Retina (tissue), 1 donor: ENCODE data around the gene ARMC9.

Experiments used
- DNase-seq: peaks from one replicate; pipeline ENCODE4 v3.0.0-alpha.2; 2016

Gene ARMC9

DNA sequence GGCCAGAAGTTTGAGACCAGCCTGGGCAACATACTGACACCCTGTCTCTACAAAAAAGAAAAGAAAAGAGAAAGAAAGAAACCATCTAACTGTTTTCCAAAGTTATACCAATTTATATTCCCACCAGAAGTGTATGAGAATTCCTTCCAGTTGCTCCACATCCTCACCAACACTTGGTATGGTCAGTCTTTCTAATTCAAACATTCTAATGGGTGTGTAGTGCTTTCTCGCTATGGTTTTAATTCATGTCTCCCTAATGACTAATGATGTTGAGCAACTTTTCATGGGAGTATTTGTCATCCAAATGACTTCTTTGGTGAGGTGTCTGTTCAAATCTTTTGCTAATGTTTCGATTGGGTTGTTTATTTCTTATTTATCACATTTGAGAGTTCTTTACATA, 186.5 kb downstream of the ARMC9 start:
- DNase-seq: no peak

- DNase-seq: no peak
Observed at GRCh38 chr2:231385429-231385828, 187.0 kb downstream of the ARMC9 start.

DNA sequence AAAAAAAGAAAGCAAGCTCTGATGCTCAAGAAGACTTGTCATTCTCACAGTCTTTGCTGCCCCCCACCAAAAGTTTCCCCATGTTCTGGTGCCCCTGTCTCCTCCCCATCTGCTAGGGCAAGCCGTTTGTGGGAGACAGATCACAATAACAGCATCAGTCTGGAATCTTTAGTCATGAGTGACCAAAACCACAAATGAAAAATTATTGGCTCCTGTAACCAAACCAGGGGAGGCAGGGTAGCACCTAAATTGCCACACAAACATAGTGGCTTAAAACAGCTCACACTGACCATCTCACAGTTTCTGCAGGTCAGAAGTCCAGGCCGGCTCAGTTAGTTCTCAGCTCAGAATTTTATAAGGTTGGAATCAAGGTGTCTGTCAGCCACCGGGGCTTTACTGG, 188.0 kb downstream of the ARMC9 start:
- DNase-seq: no peak

DNA sequence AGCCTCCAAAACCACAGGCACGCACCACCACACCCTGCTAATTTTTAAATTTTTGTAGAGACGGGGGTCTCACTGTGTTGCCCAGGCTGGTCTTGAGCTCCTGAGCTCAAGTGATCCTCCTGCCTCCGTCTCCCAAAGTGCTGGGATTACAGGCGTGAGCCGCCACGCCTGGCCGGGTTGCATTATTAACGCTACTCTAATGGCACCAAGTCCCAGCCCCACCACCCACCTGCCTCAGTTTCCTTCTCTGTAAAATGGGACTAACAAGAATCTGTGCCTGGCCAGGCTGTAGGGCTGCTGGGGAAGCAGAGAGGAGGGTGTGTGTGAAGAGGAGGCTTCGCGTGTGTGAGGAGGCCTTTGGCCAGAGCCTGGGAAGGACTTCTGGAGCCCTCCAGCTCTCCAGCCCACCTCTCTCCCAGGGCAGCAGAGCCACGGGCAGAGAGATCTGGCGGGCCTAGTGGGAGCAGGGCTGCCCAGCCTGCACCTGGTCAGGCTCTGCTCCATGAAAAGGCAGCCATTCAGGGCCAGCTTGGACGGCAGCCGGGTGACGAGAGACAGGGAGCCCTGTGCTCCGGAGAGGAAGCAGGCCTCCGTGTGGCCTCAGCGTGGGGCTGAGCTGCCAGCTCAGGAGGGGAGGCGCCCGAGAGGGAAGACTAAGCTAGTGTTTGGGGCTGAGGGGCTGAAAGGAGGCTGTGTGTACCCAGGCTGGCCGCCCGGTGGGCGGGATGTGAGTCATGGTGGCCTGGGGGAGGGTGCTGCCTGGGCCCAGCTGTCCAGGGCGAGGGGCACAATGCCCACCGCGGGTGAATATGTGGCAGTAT, 189.7 kb downstream of the ARMC9 start:
- DNase-seq: no peak

- DNase-seq: no peak
Observed at GRCh38 chr2:231388725-231389346, 190.4 kb downstream of the ARMC9 start.

DNA sequence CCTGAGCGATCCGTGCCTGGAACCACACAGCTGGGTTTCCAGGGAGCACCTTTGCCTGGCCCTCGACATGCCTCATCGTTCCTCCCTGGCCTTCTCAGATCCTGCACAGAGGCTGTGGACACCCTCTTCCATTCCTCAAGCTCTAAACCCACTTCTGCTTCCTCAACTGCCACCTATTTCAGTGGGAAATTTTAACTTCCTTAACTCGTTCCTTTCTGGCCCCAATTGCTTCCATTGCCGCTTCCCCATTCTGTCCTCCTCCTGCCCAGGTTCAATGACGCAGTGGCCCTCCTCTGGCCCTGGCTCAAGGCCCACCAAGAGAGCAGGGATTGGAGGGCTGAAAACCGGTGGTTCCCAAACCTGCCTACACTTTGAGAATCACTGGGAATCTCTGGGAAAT, 192.2 kb downstream of the ARMC9 start:
- no peak for DNase-seq

- no peak for DNase-seq
Observed at GRCh38 chr2:231391981-231392380, 193.6 kb downstream of the ARMC9 start.

DNA sequence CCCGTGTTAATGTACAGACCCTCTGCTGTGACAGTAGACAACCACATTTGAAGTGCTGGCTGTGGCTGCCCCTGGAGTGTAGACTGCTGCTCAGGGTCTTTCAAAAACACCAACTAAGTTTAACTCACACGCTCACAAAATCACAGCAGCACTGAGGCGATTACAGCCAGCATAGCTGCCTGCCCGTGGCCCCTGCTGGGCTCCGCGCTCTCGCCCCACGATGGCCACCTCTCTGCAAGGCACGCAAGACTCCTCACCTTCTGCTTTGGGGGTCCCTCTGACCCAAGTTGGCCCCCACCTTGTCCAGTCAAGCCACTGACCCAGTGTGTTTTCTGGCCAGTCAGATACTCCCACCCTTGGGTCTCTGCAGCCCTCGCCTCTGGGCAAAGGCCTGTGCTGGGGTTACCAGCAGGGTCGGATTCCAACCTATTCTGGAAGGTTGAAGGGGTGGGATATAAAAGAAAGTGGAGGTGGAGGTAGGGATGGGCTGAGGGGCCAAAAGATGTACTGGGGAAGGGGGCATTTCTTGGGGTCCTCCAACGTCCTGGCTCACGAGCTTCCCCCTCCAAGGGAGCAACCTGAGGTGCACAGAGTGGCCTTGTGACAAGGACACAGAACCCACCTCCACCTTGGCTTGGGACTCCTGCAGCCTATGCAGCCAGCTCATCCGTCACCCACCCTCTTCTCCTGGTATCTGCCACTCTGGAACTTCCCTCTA, 194.2 kb downstream of the ARMC9 start:
- DNase-seq: no peak

GRCh38 chr2:231393149-231394131, 195.0 kb downstream of the ARMC9 start:
- DNase-seq: no peak

DNA sequence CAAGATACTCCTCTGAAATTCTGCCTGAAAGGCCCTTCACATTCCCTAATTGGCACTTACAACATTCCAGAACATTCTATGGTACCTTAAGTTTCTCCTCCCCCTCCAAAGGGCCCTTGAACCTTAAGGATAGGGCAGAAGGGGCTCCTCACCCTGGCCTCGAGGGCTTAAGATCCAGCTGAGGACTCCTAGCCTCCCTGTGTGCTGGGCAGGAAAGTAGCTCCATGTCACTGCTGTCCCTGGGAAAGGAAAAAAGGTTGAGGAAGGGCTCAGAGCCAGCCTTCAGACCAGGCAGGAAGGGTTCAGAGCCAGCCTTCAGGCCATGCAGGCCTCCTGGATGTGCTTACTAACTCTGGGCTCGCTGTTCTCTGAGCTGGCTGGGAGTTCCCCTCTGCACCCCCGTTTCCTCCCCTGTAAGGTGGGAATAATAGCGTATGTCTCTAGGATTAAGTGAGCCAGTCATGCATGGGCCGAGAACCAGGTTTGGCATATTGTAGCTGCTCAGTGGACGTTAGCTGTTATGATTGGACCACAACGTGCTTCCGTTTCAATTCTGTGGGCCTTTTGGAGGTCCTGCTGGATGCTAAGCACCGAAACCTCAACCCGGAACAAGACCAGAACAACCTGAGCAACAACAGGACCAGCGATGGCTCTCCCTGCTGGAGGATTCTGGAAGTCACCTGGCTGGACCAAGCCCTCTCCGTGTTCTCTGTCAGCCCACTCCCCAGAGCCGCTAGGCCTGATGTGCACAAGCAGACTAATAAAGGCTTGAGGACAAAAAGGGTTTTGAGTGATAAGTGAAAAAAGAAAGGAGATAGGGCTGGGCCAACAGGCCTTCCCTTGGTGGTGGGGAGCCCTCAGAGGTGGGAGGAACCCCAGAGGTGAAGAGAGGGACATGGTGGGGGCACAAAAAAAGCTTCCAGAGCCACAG, 196.0 kb downstream of the ARMC9 start:
- DNase-seq: no peak

- no peak for DNase-seq
Observed at GRCh38 chr2:231395188-231396057, 197.0 kb downstream of the ARMC9 start, which contains the start of gene B3GNT7. Gene B3GNT7 (plus strand): TSS chr2:231395710. CDS start chr2:231395804, 94 bp downstream.

DNA sequence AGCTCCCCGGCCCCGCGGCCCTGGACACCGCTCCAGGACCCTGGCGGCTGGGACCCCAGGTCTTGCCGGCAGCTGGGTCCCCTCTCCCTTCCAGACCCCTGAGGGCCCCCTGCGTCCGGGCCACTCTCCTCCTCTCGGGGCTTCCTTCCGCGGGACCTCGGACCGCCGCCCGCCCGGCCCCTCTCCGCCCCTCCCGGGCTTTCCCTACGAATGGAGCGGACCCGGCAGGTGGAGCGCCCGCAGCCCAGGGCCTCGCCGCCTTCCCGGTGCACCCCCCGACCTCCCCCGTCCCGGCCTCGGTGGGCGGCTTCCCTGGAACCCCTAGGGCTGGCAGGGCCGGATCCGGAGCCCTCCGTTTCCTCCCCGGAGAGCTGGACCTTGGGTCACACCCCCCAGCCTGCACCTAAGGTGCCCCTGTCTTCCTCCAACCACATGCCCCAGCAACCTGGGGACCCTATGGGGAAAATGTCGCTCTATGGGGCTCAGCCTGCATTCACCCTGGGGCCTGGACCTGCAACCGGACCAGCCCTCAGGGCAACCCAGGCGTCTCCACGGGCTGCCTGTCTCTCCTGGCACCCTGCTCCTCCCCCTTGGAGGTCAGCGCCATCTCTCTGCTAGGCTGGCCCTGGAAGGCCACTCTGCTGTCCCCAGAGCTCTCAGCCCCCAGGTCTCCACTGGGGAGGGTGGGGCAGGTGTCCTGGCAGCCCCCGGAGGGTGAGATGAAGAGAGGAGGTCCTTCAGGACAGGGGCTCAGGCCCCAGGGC, 197.8 kb downstream of the ARMC9 start:
- no peak for DNase-seq

GRCh38 chr2:231397011-231397927, 198.8 kb downstream of the ARMC9 start:
- no peak for DNase-seq

DNA sequence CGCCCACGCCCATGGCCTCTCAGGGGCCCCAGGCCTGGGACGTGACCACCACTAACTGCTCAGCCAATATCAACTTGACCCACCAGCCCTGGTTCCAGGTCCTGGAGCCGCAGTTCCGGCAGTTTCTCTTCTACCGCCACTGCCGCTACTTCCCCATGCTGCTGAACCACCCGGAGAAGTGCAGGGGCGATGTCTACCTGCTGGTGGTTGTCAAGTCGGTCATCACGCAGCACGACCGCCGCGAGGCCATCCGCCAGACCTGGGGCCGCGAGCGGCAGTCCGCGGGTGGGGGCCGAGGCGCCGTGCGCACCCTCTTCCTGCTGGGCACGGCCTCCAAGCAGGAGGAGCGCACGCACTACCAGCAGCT, 199.5 kb downstream of the ARMC9 start:
- DNase-seq: no peak

- DNase-seq: no peak
Observed at GRCh38 chr2:231398585-231398984, 200.2 kb downstream of the ARMC9 start.

DNA sequence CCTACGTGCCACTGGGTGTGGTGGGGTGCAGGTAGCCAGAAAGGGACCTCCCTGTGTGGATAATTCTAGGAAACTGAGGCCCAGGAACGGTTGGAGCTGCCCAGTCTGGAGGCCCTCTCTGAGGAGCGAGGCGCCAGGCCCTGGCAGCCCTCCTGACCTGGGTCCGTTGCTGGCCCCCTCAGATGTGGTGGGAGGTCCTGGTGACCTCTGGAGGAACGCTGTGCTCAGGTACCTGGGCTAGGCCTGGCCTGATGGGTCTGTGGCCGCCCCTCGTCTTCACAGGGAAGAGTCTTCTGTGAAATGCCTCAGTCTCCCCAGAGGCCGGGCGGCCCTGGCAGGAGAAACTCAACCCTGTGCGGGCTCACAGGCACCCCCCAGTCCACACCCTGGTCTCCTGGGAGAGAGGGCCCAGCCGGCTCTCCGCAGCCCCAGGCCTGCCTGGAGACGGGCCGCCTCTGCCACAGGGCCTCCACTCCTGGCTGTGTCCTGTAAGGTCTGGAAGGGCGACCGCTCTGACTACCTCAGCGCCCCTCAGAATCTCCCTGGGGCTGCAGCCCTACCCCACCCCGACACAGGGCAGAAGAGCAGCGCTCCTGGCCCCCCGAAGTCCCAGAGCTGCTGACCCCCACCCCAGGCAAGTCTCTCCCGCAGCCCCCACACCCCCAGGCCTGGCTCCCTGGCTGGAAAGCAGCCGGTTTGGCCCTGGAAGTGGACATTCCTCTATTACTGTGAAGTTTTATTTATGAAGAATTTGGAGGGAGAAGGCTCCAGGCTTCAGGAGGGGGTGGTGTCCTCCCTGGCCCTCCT, 200.8 kb downstream of the ARMC9 start:
- no peak for DNase-seq

- no peak for DNase-seq
Observed at GRCh38 chr2:231399853-231400680, 201.6 kb downstream of the ARMC9 start.
